Coronary artery (tissue), 2 donors: ENCODE data around the gene SMIM12.

Source experiments
- DNase-seq: peaks from one replicate; pipeline ENCODE4 v3.0.0-alpha.2; 2017; ENCODE audit warnings: low spot score
- H3K27ac ChIP-seq, 2 donors: fragments of 200-600 bp; sonication (generic); one replicate each; pipeline ENCODE4 v1.5.1; 2016 to 2019
- H3K4me3 ChIP-seq: fragments of 200-600 bp; sonication (generic); 2 replicates; pipeline ENCODE4 v1.5.1; 2016; ENCODE audit warnings: mild to moderate bottlenecking, moderate library complexity
- TF ChIP-seq, protein P1 (sequence below): fragments of 200-600 bp; sonication (generic); IDR thresholded peaks from one replicate; pipeline ENCODE4 v1.5.1; 2019; ENCODE audit warnings: antibody characterized with exemption

Gene SMIM12

GRCh38 chr1:34896612-34897011, 37.1 kb upstream of the SMIM12 start:
- TF ChIP-seq, protein P1, sequence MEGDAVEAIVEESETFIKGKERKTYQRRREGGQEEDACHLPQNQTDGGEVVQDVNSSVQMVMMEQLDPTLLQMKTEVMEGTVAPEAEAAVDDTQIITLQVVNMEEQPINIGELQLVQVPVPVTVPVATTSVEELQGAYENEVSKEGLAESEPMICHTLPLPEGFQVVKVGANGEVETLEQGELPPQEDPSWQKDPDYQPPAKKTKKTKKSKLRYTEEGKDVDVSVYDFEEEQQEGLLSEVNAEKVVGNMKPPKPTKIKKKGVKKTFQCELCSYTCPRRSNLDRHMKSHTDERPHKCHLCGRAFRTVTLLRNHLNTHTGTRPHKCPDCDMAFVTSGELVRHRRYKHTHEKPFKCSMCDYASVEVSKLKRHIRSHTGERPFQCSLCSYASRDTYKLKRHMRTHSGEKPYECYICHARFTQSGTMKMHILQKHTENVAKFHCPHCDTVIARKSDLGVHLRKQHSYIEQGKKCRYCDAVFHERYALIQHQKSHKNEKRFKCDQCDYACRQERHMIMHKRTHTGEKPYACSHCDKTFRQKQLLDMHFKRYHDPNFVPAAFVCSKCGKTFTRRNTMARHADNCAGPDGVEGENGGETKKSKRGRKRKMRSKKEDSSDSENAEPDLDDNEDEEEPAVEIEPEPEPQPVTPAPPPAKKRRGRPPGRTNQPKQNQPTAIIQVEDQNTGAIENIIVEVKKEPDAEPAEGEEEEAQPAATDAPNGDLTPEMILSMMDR = no peak
- H3K4me3 ChIP-seq = no peak overlapping the region
- no peak for DNase-seq
- no peak overlapping the region for H3K27ac ChIP-seq

DNA sequence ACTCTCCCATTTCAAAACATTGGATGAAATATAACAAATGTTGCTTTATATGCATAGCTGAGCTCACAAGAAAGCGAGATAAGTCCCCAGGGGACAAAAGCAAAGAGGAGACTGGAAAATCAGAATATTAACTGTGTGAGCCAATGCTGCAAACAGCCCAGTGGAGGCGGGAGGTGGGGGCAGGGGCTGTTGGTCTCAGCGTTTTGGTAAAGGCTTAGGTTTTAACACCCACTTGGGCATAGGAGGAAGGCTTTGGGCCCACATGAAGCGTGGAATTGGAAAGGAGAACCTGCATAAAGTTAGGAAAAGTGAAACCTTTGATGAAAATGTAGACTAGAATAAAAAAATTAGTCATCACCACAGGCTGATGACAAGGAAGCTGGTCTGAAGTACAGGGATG, 30.2 kb upstream of the SMIM12 start:
- Histone ChIP-seq H3K4me3 (no peak overlapping the region), H3K27ac (no peak overlapping the region)
- peak; percentile 22 for DNase-seq
- TF ChIP-seq, protein P1 = no peak

DNA sequence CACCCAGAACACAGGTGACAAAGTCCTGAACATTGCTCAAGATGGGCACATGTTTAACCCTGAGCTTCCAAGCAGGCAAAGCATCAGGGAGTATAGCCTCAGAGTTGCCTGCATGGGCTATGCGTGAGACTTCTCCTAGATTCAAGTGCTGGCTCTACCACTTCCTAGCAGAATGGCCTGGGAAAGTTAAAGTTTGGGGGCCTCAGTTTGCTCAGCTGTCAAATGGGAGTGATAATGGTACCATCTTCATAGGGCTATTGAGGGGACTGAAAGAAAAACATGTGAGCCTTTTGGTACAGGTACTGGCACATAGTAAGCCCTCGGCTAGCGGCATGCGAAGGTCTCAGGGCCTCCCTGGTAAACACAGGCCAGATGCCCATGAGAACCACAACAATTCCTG, 28.0 kb upstream of the SMIM12 start:
- no peak overlapping the region for H3K27ac ChIP-seq
- peak; percentile 33 for DNase-seq
- H3K4me3 ChIP-seq = no peak overlapping the region
- TF ChIP-seq, protein P1 = no peak

- Histone ChIP-seq H3K4me3 (peak overlapping the region; percentile 67), H3K27ac (no peak overlapping the region)
- peak; percentile 69 for DNase-seq
- TF ChIP-seq, protein P1 = no peak
These were observed 26.1 kb upstream of the SMIM12 start for GRCh38 chr1:34885405-34886247.

GRCh38 chr1:34884961-34885360, 25.4 kb upstream of the SMIM12 start:
- H3K27ac ChIP-seq = no peak overlapping the region
- H3K4me3 ChIP-seq = peak overlapping the region; percentile 67
- TF ChIP-seq, protein P1 = no peak
- DNase-seq = peak; percentile 54

DNA sequence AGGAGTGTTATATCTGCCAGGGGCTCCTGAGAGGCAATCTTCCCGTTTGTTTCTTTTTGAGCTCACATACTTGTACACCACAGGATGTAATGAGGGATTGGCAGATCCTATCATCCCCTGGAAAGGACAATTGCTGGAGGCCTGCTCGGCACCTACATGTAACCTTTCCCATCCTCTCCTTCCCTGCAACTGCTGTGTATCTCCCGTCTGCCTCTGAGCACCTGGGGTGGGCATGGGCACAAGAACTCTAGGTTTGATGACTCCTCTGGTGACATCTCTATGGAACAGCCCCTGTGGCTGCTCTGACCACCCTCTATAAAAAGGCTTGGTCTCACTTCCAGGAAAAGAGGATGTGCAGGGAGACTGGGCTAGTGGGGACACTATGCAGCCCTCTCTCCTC, 25.0 kb upstream of the SMIM12 start:
- TF ChIP-seq, protein P1 = no peak
- no peak overlapping the region for H3K4me3 ChIP-seq
- peak; percentile 54 for DNase-seq
- H3K27ac ChIP-seq = no peak overlapping the region

DNA sequence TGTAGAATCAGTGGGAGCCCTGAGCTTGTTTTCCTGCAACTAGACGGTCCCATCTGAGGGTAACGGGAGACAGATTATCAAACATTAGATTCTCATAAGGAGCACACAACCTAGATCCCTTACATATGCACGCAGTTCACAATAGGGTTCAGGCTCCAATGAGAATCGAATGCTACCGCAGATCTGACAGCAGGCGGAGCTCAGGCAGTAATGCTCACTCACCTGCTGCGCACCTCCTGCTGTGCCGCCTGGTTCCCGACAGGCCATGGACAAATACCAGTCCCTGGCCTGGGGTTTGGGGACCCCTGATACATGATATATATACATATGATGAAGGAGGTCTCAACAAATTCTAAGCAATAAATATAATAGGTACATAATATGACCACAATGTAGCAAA, 19.7 kb upstream of the SMIM12 start:
- TF ChIP-seq, protein P1 = no peak
- no peak for DNase-seq
- Histone ChIP-seq H3K27ac (no peak overlapping the region), H3K4me3 (no peak overlapping the region)
